ENCODE data around the gene SELENOV. TPM values are rescaled to one million over a fixed set of nuclear protein-coding genes. Genes with fewer than 3 reads are reported as not detected.

SELENOV gene
- total RNA-seq, 1 experiment from 2014 or later = not detected

DNA sequence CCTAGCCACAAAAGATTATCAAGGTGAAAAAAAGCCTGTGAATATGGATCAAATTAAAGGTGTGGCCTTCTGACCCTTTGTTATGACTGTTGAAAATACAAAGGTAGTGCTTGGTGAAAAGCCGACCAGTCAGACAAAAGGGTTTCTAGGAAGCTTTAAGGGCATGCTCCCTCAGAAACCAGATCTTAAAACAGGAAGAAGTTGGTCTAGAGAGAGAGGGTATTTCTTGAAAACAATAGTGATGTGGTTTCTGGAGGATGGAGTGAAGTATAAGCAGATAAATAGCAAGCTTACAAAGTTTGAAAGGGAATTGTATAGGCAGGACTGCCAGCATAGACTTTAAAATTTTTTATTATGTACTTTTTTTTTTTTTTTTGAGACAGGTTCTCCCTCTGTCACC lies 30.0 kb downstream of the SELENOV start:
- CTCF ChIA-PET = no interaction called here
- Mint-ChIP-seq H3K27ac (ENCODE audit: unreplicated experiment) (no peak overlapping the region), H3K36me3 (ENCODE audit: insufficient read depth, unreplicated experiment) (peaks cover 9% of the 10 kb centered on the region), H3K9me3 (ENCODE audit: low read depth, unreplicated experiment) (no peaks in the 10 kb centered on the region), H3K27me3 (ENCODE audit: unreplicated experiment) (peaks cover 72% of the 10 kb centered on the region), H3K4me1 (ENCODE audit: low read depth, unreplicated experiment) (peaks cover 17% of the 10 kb centered on the region), H3K4me3 (ENCODE audit: low read depth, unreplicated experiment) (no peak overlapping the region)
- TF ChIP-seq, protein P1, sequence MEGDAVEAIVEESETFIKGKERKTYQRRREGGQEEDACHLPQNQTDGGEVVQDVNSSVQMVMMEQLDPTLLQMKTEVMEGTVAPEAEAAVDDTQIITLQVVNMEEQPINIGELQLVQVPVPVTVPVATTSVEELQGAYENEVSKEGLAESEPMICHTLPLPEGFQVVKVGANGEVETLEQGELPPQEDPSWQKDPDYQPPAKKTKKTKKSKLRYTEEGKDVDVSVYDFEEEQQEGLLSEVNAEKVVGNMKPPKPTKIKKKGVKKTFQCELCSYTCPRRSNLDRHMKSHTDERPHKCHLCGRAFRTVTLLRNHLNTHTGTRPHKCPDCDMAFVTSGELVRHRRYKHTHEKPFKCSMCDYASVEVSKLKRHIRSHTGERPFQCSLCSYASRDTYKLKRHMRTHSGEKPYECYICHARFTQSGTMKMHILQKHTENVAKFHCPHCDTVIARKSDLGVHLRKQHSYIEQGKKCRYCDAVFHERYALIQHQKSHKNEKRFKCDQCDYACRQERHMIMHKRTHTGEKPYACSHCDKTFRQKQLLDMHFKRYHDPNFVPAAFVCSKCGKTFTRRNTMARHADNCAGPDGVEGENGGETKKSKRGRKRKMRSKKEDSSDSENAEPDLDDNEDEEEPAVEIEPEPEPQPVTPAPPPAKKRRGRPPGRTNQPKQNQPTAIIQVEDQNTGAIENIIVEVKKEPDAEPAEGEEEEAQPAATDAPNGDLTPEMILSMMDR (IDR thresholded peaks at IDR 0.05; ENCODE audit: unreplicated experiment) = no peak
- intact Hi-C loops (cut with micrococcal nuclease; ENCODE audit: unreplicated experiment) = no loop called here
- no TSS peak for BruUV-seq (replicated peaks)
- no peak for DNase-seq

- no TSS peak for BruUV-seq (replicated peaks)
- Mint-ChIP-seq H3K4me3 (ENCODE audit: low read depth, unreplicated experiment) (no peak overlapping the region), H3K36me3 (ENCODE audit: insufficient read depth, unreplicated experiment) (no peaks in the 10 kb centered on the region), H3K9me3 (ENCODE audit: low read depth, unreplicated experiment) (no peaks in the 10 kb centered on the region), H3K27ac (ENCODE audit: unreplicated experiment) (no peak overlapping the region), H3K27me3 (ENCODE audit: unreplicated experiment) (peaks cover 61% of the 10 kb centered on the region), H3K4me1 (ENCODE audit: low read depth, unreplicated experiment) (peaks cover 8% of the 10 kb centered on the region)
- intact Hi-C loops (cut with micrococcal nuclease; ENCODE audit: unreplicated experiment) = no loop called here
- DNase-seq = no peak
- CTCF ChIA-PET = no interaction called here
- TF ChIP-seq, protein P1 (IDR thresholded peaks at IDR 0.05; ENCODE audit: unreplicated experiment) = no peak
Measured at GRCh38 chr19:39546599-39546998, 31.7 kb downstream of the SELENOV start.

- no peaks in the 10 kb centered on the region for H3K9me3 Mint-ChIP-seq (ENCODE audit: low read depth, unreplicated experiment)
- H3K4me1 Mint-ChIP-seq (ENCODE audit: low read depth, unreplicated experiment) = no peaks in the 10 kb centered on the region
- no peak overlapping the region for H3K27ac Mint-ChIP-seq (ENCODE audit: unreplicated experiment)
- CTCF ChIA-PET = no interaction called here
- H3K4me3 Mint-ChIP-seq (ENCODE audit: low read depth, unreplicated experiment) = no peak overlapping the region
- TF ChIP-seq, protein P1 (IDR thresholded peaks at IDR 0.05; ENCODE audit: unreplicated experiment) = no peak
- peaks cover 48% of the 10 kb centered on the region for H3K27me3 Mint-ChIP-seq (ENCODE audit: unreplicated experiment)
- intact Hi-C loops (cut with micrococcal nuclease; ENCODE audit: unreplicated experiment) = loop anchor here (10.0 kb wide), 1 partner anchor 215 kb away; no protein-coding TSS in a partner anchor
- no peaks in the 10 kb centered on the region for H3K36me3 Mint-ChIP-seq (ENCODE audit: insufficient read depth, unreplicated experiment)
- no peak for DNase-seq
- no TSS peak for BruUV-seq (replicated peaks)
Measured at GRCh38 chr19:39550197-39550596, 35.3 kb downstream of the SELENOV start.

DNA sequence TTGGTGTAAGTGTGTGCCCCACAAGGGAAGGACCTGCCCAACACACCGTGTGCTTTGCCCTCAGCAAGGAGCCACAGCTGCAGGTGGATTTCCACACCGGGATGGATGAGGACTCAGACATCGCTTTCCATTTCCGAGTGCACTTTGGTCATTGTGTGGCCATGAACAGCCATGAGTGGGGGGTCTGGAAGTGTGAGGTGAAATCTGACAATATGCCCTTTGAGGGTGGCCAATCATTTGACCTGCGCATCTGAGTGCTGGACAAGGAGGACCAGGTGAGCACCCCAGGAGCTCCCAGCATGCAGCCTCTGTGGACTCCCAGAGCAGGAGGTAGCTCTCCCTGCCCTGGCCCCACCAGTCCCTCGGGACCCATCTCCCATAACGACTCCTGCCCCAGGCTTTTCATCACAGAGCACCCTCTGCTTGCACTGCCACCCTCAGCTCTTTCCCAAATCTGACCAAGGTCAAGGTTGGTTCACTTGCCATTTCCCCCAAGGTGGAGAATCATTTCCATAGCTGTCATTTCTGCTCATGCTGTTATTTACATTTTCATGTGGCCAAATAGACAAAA lies 38.2 kb downstream of the SELENOV start:
- Mint-ChIP-seq H3K4me3 (ENCODE audit: low read depth, unreplicated experiment) (no peak overlapping the region), H3K36me3 (ENCODE audit: insufficient read depth, unreplicated experiment) (no peaks in the 10 kb centered on the region), H3K9me3 (ENCODE audit: low read depth, unreplicated experiment) (no peaks in the 10 kb centered on the region), H3K4me1 (ENCODE audit: low read depth, unreplicated experiment) (peaks cover 13% of the 10 kb centered on the region), H3K27me3 (ENCODE audit: unreplicated experiment) (peaks cover 23% of the 10 kb centered on the region), H3K27ac (ENCODE audit: unreplicated experiment) (no peak overlapping the region)
- intact Hi-C loops (cut with micrococcal nuclease; ENCODE audit: unreplicated experiment) = loop anchor here (10.0 kb wide), 1 partner anchor 212 kb away; no protein-coding TSS in a partner anchor
- no peak for DNase-seq
- BruUV-seq (replicated peaks) = no TSS peak
- TF ChIP-seq, protein P1 (IDR thresholded peaks at IDR 0.05; ENCODE audit: unreplicated experiment) = no peak
- CTCF ChIA-PET = interaction anchor here (0.6 kb wide), 1 partner anchor 1130 kb away, joined by 6 read pairs; no protein-coding TSS in a partner anchor

Data from Calu3 (cell line).